RWPE1 (cell line): Measurements from ENCODE around the gene UBE2C.

Experiments
- CTCF ChIA-PET: fragments of 350-600 bp; sonication (Branson Sonifier 250); formaldehyde crosslinking; extraction: SDS; loops from one replicate; lab custom pipeline; 2021; lab: Yijun Ruan, JAX
- POLR2A ChIA-PET: fragments of 400-600 bp; formaldehyde crosslinking; extraction: SDS; loops from one replicate; lab custom pipeline; 2020; ENCODE audit warnings: antibody characterized with exemption; ENCODE audit not compliant: low non-redundant PET; lab: Yijun Ruan, JAX
- DNase-seq: peaks from one replicate; pipeline ENCODE4 v3.0.0; 2012; ENCODE audit warnings: low spot score
- H3K27ac ChIP-seq: fragments of 450-650 bp; 2 replicates; pipeline ENCODE4 v1.5.1; 2017
- TF ChIP-seq, protein P1 (sequence below): fragments of 450-650 bp; conservative IDR thresholded peaks from 2 replicates; pipeline ENCODE4 v1.5.1; 2017; ENCODE audit warnings: low read depth, mild to moderate bottlenecking

UBE2C gene

DNA sequence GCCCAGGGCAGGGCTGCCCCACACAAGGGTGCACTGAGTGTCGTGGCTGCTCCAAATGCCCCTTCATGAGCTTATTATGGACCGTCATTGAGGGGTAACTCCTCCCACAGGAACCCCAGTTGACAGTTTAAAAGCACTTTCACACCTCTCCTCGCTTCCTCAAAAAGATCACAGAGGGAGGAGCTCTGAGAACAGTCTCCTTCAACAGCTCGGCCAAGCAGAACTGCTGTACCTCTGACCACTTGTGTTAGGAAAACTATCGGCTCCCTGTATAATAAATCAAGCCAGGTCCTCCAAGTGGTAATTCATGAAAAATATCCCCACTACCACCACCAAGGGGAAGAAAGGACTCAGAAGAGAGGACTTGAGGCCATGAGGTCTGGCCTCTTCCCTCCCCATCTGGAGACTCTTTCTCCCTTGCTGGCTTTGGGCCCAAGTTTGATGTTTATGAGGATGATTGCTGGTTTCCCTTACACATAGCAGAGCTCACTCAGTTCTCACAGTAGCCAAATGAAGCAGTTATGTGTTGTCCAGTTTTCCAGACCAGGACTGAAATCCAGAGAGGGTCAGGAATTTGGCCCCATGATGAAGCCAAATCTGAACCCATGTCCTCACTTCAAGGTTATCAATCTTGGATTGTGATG, 29.8 kb downstream of the UBE2C start:
- peak overlapping the region; percentile 55 for H3K27ac ChIP-seq
- ChIA-PET POLR2A (interaction anchor here (0.6 kb wide), 1 partner anchor 248 kb away, joined by 3 read pairs; no protein-coding TSS in a partner anchor), CTCF (interaction anchor here (0.6 to 1.1 kb wide), 3 partner anchors 9 to 104 kb away, joined by 3 to 4 read pairs (median 3); no protein-coding TSS in a partner anchor)
- TF ChIP-seq, protein P1, sequence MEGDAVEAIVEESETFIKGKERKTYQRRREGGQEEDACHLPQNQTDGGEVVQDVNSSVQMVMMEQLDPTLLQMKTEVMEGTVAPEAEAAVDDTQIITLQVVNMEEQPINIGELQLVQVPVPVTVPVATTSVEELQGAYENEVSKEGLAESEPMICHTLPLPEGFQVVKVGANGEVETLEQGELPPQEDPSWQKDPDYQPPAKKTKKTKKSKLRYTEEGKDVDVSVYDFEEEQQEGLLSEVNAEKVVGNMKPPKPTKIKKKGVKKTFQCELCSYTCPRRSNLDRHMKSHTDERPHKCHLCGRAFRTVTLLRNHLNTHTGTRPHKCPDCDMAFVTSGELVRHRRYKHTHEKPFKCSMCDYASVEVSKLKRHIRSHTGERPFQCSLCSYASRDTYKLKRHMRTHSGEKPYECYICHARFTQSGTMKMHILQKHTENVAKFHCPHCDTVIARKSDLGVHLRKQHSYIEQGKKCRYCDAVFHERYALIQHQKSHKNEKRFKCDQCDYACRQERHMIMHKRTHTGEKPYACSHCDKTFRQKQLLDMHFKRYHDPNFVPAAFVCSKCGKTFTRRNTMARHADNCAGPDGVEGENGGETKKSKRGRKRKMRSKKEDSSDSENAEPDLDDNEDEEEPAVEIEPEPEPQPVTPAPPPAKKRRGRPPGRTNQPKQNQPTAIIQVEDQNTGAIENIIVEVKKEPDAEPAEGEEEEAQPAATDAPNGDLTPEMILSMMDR = no peak
- no peak for DNase-seq

DNA sequence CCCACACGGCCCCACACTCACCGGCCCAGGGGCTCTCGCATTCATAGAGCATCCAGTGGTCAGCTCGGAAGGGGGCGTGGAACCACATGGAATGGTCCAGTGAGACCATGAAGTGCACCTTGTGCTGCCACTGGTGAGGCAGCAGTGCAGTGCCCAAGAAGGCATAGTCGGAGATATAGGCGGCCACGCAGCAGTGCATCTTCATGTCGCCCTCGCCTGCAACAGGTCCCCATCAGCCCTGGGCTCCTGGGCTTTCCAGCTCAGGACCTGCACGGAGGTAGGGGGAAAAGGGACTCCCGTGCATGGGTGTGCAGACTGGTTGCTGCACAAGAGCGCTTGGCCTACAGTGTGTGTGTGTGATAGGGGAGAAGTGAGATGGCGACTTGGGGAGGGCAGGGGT, 31.1 kb downstream of the UBE2C start:
- CTCF ChIA-PET = no interaction called here
- DNase-seq = no peak

DNA sequence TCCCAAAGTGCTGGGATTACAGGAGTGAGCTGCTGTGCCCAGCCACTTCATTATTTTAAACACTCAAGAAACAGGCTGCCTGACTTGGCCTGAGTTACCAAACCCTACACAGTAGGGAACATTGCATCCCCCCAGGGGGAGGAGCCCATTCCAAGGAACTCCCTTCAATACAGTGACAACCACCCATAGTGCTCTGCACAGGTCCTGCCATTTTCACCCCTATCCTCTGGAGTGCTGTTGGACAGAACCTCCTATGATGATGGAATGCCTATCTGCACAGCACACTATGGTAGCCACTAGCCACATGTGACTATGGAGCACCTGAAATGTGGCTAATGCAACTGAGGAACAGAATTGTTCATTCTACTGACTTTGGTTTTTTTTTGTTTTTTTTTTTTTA, 33.0 kb downstream of the UBE2C start:
- no peak overlapping the region for H3K27ac ChIP-seq
- ChIA-PET POLR2A (no interaction called here), CTCF (no interaction called here)
- TF ChIP-seq, protein P1 = no peak
- no peak for DNase-seq

More for the DNA sequence above, 31.1 kb downstream of the UBE2C start:
- POLR2A ChIA-PET = no interaction called here
- TF ChIP-seq, protein P1 = no peak
- peak overlapping the region; percentile 5 for H3K27ac ChIP-seq

DNA sequence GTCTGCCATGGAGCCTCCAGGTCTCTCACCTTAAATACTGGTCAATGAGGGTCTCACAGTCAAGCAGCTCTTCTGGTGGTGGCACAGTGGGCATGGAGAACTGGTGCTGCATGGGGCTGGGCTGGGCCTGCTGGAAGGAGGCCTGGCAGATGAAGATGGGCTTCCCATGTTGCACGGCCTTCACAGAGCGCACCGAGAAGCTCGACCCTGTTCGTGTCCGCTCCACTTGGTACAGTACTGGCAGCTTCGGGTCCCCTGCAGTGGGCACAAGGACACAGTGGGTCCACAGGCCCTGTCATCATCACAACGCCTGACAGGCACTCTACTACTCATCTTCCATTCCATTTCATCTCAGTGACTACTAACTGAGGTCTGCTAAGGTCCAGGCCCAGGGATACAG, 36.0 kb downstream of the UBE2C start:
- 0 out of 2 replicates have a peak overlapping the region, but pooled peaks have one; percentile 0 for H3K27ac ChIP-seq
- ChIA-PET CTCF (no interaction called here), POLR2A (no interaction called here)
- TF ChIP-seq, protein P1 = no peak
- DNase-seq = no peak

DNA sequence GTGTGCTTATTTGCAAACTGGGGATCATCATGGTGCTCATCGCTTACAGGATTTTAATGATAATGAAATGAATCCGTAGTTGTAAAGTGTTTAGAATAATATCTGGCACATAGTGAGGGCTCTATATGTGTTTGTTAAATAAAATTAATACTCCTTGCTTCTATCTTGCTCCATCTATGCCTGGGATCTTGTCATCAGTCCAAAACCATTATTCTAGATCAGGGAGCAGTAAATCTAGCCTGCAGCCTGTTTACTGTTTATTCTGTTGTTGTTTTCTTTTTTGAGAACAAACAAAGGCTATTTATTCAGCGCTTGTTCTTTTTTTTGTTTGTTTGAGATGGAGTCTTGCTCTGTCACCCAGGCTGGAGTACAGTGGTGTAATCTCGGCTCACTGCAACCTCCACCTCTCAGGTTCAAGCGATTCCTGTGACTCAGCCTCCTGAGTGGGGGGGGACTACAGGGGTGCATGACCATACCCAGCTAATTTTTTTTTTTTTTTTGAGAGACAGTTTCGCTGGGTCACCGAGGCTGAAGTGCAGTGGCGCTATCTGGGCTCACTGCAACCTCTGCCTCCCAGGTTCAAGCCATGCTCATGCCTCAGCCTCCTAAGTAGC, 36.6 kb downstream of the UBE2C start:
- H3K27ac ChIP-seq = no peak overlapping the region
- ChIA-PET CTCF (no interaction called here), POLR2A (interaction anchor here (0.6 kb wide), 1 partner anchor 13 kb away, joined by 3 read pairs; no protein-coding TSS in a partner anchor)
- TF ChIP-seq, protein P1 = no peak
- DNase-seq = no peak

DNA sequence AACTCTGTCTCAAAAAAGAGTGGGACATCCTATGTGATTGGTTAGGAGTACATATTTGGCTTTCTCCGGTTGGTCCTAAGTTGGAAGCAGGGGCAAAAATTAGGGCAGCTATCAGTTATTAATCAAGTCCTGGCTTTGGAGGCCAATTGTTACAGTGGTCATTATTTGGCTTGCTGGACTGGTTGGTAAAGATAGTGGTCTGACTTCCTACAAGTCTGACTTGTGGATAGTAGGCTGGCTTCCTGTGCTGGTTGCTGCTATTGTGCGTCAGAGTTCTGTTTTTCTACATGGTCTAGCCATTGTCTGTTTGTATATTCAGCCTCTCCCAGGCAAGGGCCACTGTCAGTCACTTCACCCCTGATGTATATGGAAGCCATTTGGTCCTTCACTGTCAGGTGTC, 37.8 kb downstream of the UBE2C start:
- CTCF ChIA-PET = interaction anchor here (0.7 kb wide), 1 partner anchor 858 kb away, joined by 5 read pairs; no protein-coding TSS in a partner anchor

More for the DNA sequence above, 37.8 kb downstream of the UBE2C start:
- no peak overlapping the region for H3K27ac ChIP-seq
- DNase-seq = no peak
- POLR2A ChIA-PET = no interaction called here
- TF ChIP-seq, protein P1 = no peak
